Left colon (tissue), 2 donors: Measurements from ENCODE around the gene ZNF674. TPM values are rescaled to one million over a fixed set of nuclear protein-coding genes. Genes with fewer than 3 reads are reported as not detected.
A peak's percentile ranks its signal among the peaks of the same experiment; 100 is the strongest.

Source experiments
- ATAC-seq: fragments of 200-7000 bp; cut with Tn5 transposase; one replicate; pipeline ENCODE4 v1.9.1; 2020; ENCODE audit warnings: mild to moderate bottlenecking, moderate library complexity
- DNase-seq, 2 donors: peaks; one replicate each; pipeline ENCODE4 v3.0.0-alpha.2; 2020
- intact Hi-C, 2 donors: fragments of 100-400 bp; cut with DNase I in 1 of 2; cut with micrococcal nuclease in 1 of 2; formaldehyde crosslinking; loops; one replicate each; pipeline versions ENCODE4 v1.11.2 to v1.14.0; 2022; cut with DNase I, micrococcal nuclease
- long read RNA-seq: library from polyadenylated mRNA; unstranded; transcript quantifications from one replicate; pipeline ENCODE4 v2.0.0, GENCODE V29; 2021
- total RNA-seq, 2 donors: library from RNA; stranded (reverse); fragmentation: NEBNext Ultra II Directional; extraction: Animal tissue kit (Norgen Biotek cat#: 25700); gene quantifications; one replicate each; pipeline ENCODE4 v1.2.1, GENCODE V29; 2021
- donor health status: DM: no; HTN: no; CAD: no.
- donor health status: DM: yes; HTN: yes; CAD: no.

The ZNF674 gene
- total RNA-seq: 1 to 10 TPM; 3.6 to 4.2 TPM
- long read RNA-seq: 0 reads

DNA sequence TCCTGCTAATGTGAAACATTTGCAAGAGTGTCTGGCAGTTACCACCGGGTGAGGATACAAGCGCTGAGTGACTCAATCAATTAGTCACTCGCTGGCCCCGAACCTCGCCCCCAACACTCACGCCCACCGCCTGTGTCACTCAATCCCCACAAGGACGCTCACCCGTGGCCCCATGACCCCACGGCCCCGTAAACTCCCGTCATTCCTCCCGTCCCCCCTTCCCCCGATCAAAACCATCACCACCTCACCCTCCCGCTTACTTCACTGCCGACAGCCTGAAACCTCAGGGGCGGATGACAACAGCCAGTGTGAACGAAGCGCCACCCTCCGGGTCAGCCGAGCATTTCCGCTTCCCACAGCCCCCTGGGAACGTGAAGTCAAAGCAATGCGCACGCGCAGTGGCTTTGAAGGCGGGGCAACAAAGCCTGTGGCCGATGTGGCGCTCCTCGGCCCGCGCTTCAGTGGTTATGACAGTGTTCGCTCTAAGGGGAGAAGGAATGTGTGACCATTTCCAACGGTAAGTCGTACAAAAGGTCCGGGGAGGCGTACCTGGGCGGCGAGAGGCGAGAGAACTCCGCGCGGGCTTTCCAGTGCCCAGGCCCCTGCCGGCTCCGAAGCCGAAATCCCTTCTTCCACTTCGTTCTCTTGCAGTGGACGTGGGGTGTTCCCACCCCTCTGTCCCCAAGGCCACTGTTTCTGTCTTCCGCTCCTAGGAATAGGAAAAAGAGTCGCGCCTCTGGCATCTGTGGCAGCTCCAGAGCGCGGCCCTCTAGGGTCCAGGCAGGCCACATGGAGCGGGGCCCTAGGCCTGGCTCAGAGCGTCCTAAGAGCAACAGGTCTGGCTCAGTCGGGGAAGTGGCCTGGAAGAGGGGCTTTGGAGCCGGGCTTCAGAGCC is at the start of gene ZNF674:
Gene ZNF674 (minus strand): TSS at position 311 of the 895 bp plus-strand sequence. CDS start 3,334 bp downstream, outside the sequence.
- peak; percentile 95 for ATAC-seq
- peak; percentile 92 to 95 for DNase-seq
- intact Hi-C loops: no loop called here

DNA sequence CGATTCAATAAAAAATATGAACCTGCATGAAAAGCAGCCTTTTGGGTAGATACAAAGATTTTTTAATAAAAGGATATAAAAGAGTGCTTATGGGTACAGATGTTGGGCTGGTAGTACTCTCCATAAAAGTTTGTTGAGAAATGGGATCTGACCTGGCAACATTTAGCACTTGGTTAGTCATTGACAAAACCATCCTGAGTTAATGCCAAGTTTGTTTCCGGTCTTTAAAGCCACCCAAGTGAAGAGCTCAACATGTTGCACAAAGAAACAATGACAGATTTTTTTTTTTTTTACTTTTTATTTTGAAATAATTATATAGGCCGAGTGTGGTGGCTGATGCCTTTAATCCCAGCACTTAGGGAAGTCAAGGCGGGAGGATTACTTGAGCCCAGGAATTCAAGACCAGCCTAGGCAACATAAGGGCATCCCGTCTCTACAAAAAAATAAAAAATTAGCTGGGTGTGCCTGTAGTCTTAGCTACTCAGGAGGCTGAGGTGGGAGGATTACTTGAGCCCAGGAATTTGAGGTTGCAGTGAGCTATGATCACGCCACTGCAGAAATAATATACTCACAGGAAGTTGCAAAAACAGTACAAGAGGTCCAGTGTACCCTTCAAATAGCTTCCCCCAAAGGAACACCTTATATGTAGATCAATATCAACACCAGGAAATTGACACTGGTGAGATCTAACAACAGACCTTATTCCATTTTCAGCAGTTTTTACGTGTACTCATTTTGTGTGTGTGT is 44.9 kb upstream of the ZNF674 start:
- DNase-seq (no peak), ATAC-seq (no peak)
- intact Hi-C loops: no loop called here

DNA sequence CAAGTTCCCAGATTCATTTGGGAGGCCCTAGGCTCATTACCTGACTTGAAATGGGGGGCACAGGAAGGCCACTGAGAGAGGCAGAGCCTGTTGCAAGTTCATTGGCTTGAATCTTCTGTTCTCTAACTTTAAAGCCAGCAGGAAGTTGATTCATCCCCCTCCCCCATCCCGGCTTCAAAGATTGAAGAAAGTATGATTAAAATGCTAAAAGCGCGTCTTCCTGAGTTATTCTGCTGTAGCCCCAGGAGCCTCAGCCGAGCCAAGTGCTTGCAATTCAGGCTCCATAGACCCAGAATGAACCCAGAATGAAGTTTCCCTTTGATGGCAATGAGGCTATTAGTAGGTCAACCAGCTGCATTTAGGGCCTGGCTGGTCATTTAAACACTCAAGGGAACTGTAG is 43.0 kb upstream of the ZNF674 start:
- intact Hi-C loops: no loop called here
- ATAC-seq (no peak), DNase-seq (no peak)

- intact Hi-C loops: no loop called here
- no peak for ATAC-seq
Measured at GRCh38 chrX:46587753-46588171, 42.5 kb upstream of the ZNF674 start.

DNA sequence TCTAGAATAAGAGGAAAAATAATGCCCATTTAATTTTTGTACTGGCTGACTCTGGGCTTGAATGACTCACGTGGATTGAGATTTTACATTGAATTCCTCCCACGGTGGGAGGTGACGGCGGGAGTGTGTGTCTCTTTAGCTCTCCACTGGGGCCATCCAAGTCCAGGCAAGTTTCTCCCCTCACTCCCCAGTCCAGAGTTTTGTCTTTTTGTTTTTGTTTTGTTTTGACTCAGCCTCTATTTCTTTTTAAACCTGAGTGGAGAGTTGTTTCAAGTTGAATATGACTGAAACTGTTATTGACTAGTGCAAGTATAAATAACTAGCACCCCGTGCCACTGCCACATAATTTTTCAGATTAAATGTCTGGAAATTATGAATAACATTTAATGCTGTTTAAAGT is 41.9 kb upstream of the ZNF674 start:
- DNase-seq (no peak), ATAC-seq (no peak)
- intact Hi-C loops: no loop called here

More at GRCh38 chrX:46587753-46588171, 42.5 kb upstream of the ZNF674 start:
- DNase-seq: no peak

- ATAC-seq: no peak
- no peak for DNase-seq
- intact Hi-C loops: no loop called here
Measured at GRCh38 chrX:46584736-46585135, 39.5 kb upstream of the ZNF674 start.

- intact Hi-C loops: no loop called here
- ATAC-seq: no peak
Measured at GRCh38 chrX:46582966-46583365, 37.7 kb upstream of the ZNF674 start.

DNA sequence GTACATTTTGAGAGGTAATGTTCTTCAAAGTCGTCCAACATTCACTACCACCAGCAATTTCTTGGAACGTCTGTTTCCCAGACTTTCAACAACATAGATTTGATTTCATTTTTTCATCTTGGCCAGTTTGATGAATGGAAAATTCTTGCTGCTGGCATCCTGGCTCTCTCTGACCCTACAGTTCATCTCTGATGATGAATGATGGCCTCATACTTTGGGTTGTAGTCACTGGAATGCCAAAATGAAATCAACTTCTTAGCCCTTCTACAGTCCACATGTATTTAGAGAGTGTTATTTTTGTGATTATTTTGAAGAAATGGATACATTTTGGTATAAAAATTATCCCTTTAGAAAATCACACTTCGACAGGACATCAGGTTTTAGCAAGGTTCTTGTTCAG is 37.1 kb upstream of the ZNF674 start:
- intact Hi-C loops: no loop called here
- DNase-seq (no peak), ATAC-seq (no peak)

More at GRCh38 chrX:46582966-46583365, 37.7 kb upstream of the ZNF674 start:
- no peak for DNase-seq

GRCh38 chrX:46580613-46581012 is 35.4 kb upstream of the ZNF674 start:
- no peak for ATAC-seq
- intact Hi-C loops: no loop called here
- DNase-seq: no peak

GRCh38 chrX:46579250-46579649 is 34.0 kb upstream of the ZNF674 start:
- DNase-seq (no peak), ATAC-seq (no peak)
- intact Hi-C loops: no loop called here

GRCh38 chrX:46577221-46578005 is 32.2 kb upstream of the ZNF674 start:
- ATAC-seq (no peak), DNase-seq (no peak)
- intact Hi-C loops: no loop called here

- ATAC-seq (no peak), DNase-seq (no peak)
- intact Hi-C loops: no loop called here
Measured at GRCh38 chrX:46576458-46576857, 31.2 kb upstream of the ZNF674 start.

GRCh38 chrX:46575991-46576392 is 30.8 kb upstream of the ZNF674 start:
- DNase-seq: no peak
- ATAC-seq: no peak
- intact Hi-C loops: no loop called here

GRCh38 chrX:46575586-46575985 is 30.4 kb upstream of the ZNF674 start:
- ATAC-seq: no peak
- DNase-seq: no peak
- intact Hi-C loops: no loop called here

DNA sequence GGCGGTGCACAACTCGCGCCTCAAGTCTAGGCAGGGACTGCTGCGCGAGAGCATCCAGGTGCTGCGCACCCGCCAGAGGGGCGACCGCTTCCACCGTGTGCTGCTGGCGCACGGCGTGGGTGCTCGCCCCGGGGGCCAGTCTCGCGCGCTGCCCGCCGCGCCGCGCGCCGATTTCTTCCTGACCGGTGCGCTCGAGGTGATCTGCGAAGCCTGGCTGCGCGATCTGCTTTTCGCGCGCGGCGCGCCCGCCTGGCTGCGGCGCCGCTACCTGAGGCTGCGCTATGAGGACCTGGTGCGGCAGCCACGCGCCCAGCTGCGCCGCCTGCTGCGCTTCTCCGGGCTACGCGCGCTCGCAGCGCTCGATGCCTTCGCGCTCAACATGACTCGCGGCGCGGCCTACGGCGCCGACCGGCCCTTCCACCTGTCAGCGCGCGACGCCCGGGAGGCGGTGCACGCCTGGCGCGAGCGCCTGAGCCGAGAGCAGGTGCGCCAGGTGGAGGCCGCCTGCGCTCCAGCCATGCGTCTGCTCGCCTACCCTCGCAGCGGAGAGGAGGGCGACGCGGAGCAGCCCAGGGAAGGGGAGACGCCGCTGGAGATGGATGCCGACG is 29.7 kb upstream of the ZNF674 start:
- no peak for ATAC-seq
- intact Hi-C loops: no loop called here
- DNase-seq: peak in 1 of 2 donors; percentile 16

GRCh38 chrX:46573892-46574773 is 28.9 kb upstream of the ZNF674 start:
- DNase-seq (peak; percentile 69), ATAC-seq (peak; percentile 73)
- intact Hi-C loops: no loop called here

- ATAC-seq (peak; percentile 86), DNase-seq (peak; percentile 57 to 64)
- intact Hi-C loops: no loop called here
Measured at GRCh38 chrX:46573331-46573891, 28.2 kb upstream of the ZNF674 start, which contains the start of gene CHST7. Gene CHST7 (plus strand): TSS chrX:46573765. CDS start chrX:46573932, 167 bp downstream.
